ENCODE data around the gene CENPP.

- no peak for TF ChIP-seq CTCF (conservative IDR thresholded peaks at IDR 0.05; ENCODE audit: low read depth, low read length)
- no peak for TF ChIP-seq EZH2phosphoT487 (IDR thresholded peaks at IDR 0.05; ENCODE audit: borderline replicate concordance, low read length)
Observed at GRCh38 chr9:92308893-92309292, 16.9 kb upstream of the CENPP start.

Measured in PC-3 (cell line).